HepG2 (cell line): ENCODE measurements around the gene TOR1AIP1.

Experiments used
- CTCF ChIP-seq: sonication (generic); formaldehyde crosslinking; IDR thresholded peaks from 2 replicates; pipeline ENCODE4 v1.5.0; 2020; ENCODE audit warnings: mild to moderate bottlenecking, missing genetic modification reagents, moderate library complexity
- DBP ChIP-seq: sonication (generic); formaldehyde crosslinking; IDR thresholded peaks from 2 replicates; pipeline ENCODE4 v1.4.0; 2020; ENCODE audit warnings: missing genetic modification reagents; ENCODE audit errors: not compliant biosample characterization
- SOX5 ChIP-seq: IDR thresholded peaks from 2 replicates; pipeline ENCODE4 v1.6.1; 2016; ENCODE audit warnings: borderline replicate concordance
- ZNF704 ChIP-seq: sonication (generic); formaldehyde crosslinking; IDR thresholded peaks from 2 replicates; pipeline ENCODE4 v1.8.1; 2023; ENCODE audit warnings: mild to moderate bottlenecking, inconsistent platforms, moderate library complexity, missing genetic modification reagents, borderline replicate concordance

- TF ChIP-seq DBP (CRISPR knock-in tag): no peak
- TF ChIP-seq CTCF (CRISPR knock-in tag): no peak
- TF ChIP-seq SOX5 (CRISPR knock-in tag): no peak
- no peak for TF ChIP-seq ZNF704 (CRISPR knock-in tag)
These were observed 42.0 kb upstream of the TOR1AIP1 start for GRCh38 chr1:179840107-179840506.
